Erythroblast (primary cell): ENCODE results near the gene OAS2.

Source experiments
- GATA1 ChIP-seq: IDR thresholded peaks from 2 replicates; pipeline ENCODE4 v1.6.1; 2011; ENCODE audit warnings: low read depth, mild to moderate bottlenecking, control low read depth, low read length, moderate library complexity
- POLR2A ChIP-seq: IDR thresholded peaks from 2 replicates; pipeline ENCODE4 v1.6.1; 2011; ENCODE audit warnings: mild to moderate bottlenecking, low read length

DNA sequence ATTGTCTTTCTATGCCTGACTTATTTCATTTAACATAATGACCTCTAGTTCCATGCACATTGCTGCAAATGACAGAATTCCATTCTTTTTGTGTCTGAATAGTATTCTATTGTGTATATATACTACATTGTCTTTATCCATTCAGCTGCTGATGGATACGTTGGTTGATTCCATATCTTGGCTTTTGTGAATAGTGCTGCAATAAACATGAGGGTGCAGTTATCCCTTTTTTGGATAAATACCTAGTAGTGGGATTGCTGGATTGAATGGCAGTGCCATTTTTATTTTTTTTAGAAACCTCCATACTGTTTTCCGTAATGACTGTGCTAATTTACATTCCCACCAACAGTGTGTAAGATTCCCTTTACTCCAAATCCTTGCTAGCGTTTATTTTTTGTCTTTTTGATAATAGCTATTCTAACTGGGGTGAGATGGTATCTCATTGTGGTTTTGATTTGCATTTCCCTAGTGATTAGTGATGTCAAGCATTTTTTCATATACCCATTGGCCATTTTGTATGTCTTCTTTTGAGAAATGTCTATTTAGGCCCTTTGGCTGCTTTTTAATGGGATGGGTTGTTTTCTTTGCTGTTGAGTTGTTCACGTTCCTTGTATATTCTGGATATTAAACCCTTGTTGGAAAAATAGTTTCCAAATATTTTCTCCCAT is 2.3 kb downstream of the OAS2 start:
- TF ChIP-seq POLR2A (no peak), GATA1 (no peak)
